PC-3 (cell line): ENCODE measurements around the gene C1QL2.

ENCODE experiments used
- EZH2phosphoT487 ChIP-seq: fragments of 300-600 bp; sonication (generic); IDR thresholded peaks from 2 replicates; pipeline ENCODE4 v1.6.1; 2018; ENCODE audit warnings: mild to moderate bottlenecking, antibody characterized with exemption, low read length, borderline replicate concordance
- TF ChIP-seq, protein P1 (sequence below): fragments of 300-600 bp; sonication (generic); conservative IDR thresholded peaks from 2 replicates; pipeline ENCODE4 v1.5.1; 2017; ENCODE audit warnings: antibody characterized with exemption, low read depth, mild to moderate bottlenecking, low read length

DNA sequence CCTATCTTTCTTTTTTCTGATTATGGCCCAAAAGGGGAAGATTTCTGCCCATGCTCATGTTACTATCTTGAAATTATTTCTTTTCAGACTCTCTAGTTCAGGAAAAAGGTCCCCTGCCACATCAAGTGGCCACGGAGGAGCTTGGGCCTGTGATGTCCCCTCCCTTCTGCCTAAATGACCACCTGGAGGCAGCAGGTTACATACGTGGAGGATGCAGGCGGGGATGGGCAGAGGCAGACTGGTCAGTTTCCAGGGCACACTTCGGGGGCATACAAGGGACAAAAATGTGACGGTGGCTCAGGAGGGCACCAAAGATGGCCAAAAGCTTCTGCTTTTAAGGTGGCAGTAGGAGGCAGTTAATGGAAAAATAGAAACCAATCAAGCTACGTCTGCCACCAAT is 34.3 kb upstream of the C1QL2 start:
- TF ChIP-seq, protein P1, sequence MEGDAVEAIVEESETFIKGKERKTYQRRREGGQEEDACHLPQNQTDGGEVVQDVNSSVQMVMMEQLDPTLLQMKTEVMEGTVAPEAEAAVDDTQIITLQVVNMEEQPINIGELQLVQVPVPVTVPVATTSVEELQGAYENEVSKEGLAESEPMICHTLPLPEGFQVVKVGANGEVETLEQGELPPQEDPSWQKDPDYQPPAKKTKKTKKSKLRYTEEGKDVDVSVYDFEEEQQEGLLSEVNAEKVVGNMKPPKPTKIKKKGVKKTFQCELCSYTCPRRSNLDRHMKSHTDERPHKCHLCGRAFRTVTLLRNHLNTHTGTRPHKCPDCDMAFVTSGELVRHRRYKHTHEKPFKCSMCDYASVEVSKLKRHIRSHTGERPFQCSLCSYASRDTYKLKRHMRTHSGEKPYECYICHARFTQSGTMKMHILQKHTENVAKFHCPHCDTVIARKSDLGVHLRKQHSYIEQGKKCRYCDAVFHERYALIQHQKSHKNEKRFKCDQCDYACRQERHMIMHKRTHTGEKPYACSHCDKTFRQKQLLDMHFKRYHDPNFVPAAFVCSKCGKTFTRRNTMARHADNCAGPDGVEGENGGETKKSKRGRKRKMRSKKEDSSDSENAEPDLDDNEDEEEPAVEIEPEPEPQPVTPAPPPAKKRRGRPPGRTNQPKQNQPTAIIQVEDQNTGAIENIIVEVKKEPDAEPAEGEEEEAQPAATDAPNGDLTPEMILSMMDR = no peak
- TF ChIP-seq EZH2phosphoT487 = no peak
